HepG2 (cell line): ENCODE results near the gene SLC16A3. TPM values are rescaled to one million over a fixed set of nuclear protein-coding genes. Genes with fewer than 3 reads are reported as not detected.

Experiments
- AGO2 ChIP-seq: fragments of 200-400 bp; formaldehyde crosslinking; optimal IDR thresholded peaks from 2 replicates; pipeline ENCODE3; 2017; ENCODE audit warnings: mild to moderate bottlenecking, low read depth, low read length, moderate library complexity
- DPF2 ChIP-seq: sonication (generic); formaldehyde crosslinking; IDR thresholded peaks from 2 replicates; pipeline ENCODE4 v1.4.0; 2020; ENCODE audit warnings: mild to moderate bottlenecking, low read depth, missing genetic modification reagents, borderline replicate concordance
- E2F5 ChIP-seq: sonication (generic); formaldehyde crosslinking; conservative IDR thresholded peaks from 2 replicates; pipeline ENCODE4 v1.4.0; 2020; ENCODE audit warnings: missing genetic modification reagents
- EHMT2 ChIP-seq: fragments of 200-600 bp; sonication (generic); IDR thresholded peaks from 2 replicates; pipeline ENCODE4 v1.7.0; 2017; ENCODE audit warnings: antibody characterized with exemption, low read depth, low read length, borderline replicate concordance
- ELF4 ChIP-seq: sonication (generic); formaldehyde crosslinking; IDR thresholded peaks from 2 replicates; pipeline ENCODE4 v1.5.0; 2020; ENCODE audit warnings: missing genetic modification reagents, mild to moderate bottlenecking, moderate library complexity, borderline replicate concordance
- GMEB2 ChIP-seq: IDR thresholded peaks from 2 replicates; pipeline ENCODE4 v1.6.1; 2016; ENCODE audit warnings: missing biosample characterization, missing genetic modification reagents, low read depth
- GPBP1L1 ChIP-seq: sonication (generic); formaldehyde crosslinking; IDR thresholded peaks from 2 replicates; pipeline ENCODE4 v1.5.0; 2020; ENCODE audit warnings: mild to moderate bottlenecking, missing genetic modification reagents
- KAT2B ChIP-seq: fragments of 150-350 bp; IDR thresholded peaks from 2 replicates; pipeline ENCODE4 v1.6.1; 2014; ENCODE audit warnings: low read depth, low read length, borderline replicate concordance
- KDM6A ChIP-seq: IDR thresholded peaks from 2 replicates; pipeline ENCODE4 v1.6.1; 2016; ENCODE audit warnings: low read depth
- MAF1 ChIP-seq: sonication (generic); formaldehyde crosslinking; IDR thresholded peaks from 2 replicates; pipeline ENCODE4 v1.5.0; 2020; ENCODE audit warnings: missing genetic modification reagents, borderline replicate concordance
- MAZ ChIP-seq, 2 experiments: sonication (generic) in 1 of 2; formaldehyde crosslinking in 1 of 2; IDR thresholded peaks; 2 replicates each; pipeline versions ENCODE4 v1.5.0 to v1.6.1; 2012 to 2020; ENCODE audit warnings: low read depth in 2 of 2, mild to moderate bottlenecking in 2 of 2, borderline replicate concordance in 1 of 2, improper control_type of control experiment in 1 of 2, low read length in 1 of 2, missing genetic modification reagents in 1 of 2, moderate library complexity in 1 of 2
- MEIS2 ChIP-seq: sonication (generic); formaldehyde crosslinking; IDR thresholded peaks from 2 replicates; pipeline ENCODE4 v1.9.0; 2021; ENCODE audit warnings: mild to moderate bottlenecking, missing genetic modification reagents
- PPARG ChIP-seq: conservative IDR thresholded peaks from 2 replicates; pipeline ENCODE4 v1.6.1; 2016; ENCODE audit warnings: missing biosample characterization, missing genetic modification reagents
- SSRP1 ChIP-seq: IDR thresholded peaks from 2 replicates; pipeline ENCODE4 v1.6.1; 2016; ENCODE audit warnings: control low read depth
- TBP ChIP-seq: sonication (generic); formaldehyde crosslinking; IDR thresholded peaks from 2 replicates; pipeline ENCODE4 v1.5.0; 2020; ENCODE audit warnings: missing genetic modification reagents
- ZNF513 ChIP-seq: sonication (generic); formaldehyde crosslinking; conservative IDR thresholded peaks from 2 replicates; pipeline ENCODE4 v1.5.0; 2020; ENCODE audit warnings: missing genetic modification reagents
- polyA plus RNA-seq, 8 experiments: library from polyadenylated mRNA; depleted of rRNA in 3 of 8; stranded (reverse) in 7 of 8; unstranded in 1 of 8; fragments of >200 nt; fragmentation: Illumina TruSeq in 4 of 8; extraction: Trizol in 4 of 8; gene quantifications; 2 replicates each; pipeline versions ENCODE4 v1.2.1 to v1.2.3, GENCODE V29; 2011 to 2016; ENCODE audit warnings: low read depth in 4 of 8, missing spikeins in 1 of 8, mixed read lengths in 1 of 8; ENCODE audit not compliant: insufficient read depth in 1 of 8
- total RNA-seq, 5 experiments: library from RNA; depleted of rRNA; stranded (reverse); fragments of >200 nt; fragmentation: Illumina TruSeq; extraction: Trizol; gene quantifications; 2 replicates each; pipeline ENCODE4 v1.2.3, GENCODE V29; 2016; ENCODE audit warnings: low read depth in 1 of 5
- TF ChIP-seq, protein P1 (sequence below): sonication (generic); formaldehyde crosslinking; IDR thresholded peaks from 2 replicates; pipeline ENCODE4 v1.4.0; 2020; ENCODE audit warnings: missing genetic modification reagents

SLC16A3 gene
- total and polyA plus RNA-seq, 2 of the 13 experiments (the other 11 are each of a cell fraction or from before 2014, with no cell fraction given): 242 to 349 TPM

- TF ChIP-seq MAZ (IDR thresholded peaks at IDR 0.05; ENCODE audit: borderline replicate concordance, low read depth, low read length): no peak; the same call in 1 of the 2 replicates
- TF ChIP-seq MAZ (CRISPR knock-in tag; IDR thresholded peaks at IDR 0.05; ENCODE audit: low read depth): peak; percentile 94; the same call in 1 of the 2 replicates
- no peak for TF ChIP-seq ELF4 (CRISPR knock-in tag)
- TF ChIP-seq KDM6A (CRISPR knock-in tag): no peak
- no peak for TF ChIP-seq SSRP1 (CRISPR knock-in tag)
- peak; percentile 80; the same call in 1 of the 2 replicates for TF ChIP-seq MEIS2 (CRISPR knock-in tag)
- TF ChIP-seq DPF2 (CRISPR knock-in tag): peak; percentile 71
- TF ChIP-seq, protein P1, sequence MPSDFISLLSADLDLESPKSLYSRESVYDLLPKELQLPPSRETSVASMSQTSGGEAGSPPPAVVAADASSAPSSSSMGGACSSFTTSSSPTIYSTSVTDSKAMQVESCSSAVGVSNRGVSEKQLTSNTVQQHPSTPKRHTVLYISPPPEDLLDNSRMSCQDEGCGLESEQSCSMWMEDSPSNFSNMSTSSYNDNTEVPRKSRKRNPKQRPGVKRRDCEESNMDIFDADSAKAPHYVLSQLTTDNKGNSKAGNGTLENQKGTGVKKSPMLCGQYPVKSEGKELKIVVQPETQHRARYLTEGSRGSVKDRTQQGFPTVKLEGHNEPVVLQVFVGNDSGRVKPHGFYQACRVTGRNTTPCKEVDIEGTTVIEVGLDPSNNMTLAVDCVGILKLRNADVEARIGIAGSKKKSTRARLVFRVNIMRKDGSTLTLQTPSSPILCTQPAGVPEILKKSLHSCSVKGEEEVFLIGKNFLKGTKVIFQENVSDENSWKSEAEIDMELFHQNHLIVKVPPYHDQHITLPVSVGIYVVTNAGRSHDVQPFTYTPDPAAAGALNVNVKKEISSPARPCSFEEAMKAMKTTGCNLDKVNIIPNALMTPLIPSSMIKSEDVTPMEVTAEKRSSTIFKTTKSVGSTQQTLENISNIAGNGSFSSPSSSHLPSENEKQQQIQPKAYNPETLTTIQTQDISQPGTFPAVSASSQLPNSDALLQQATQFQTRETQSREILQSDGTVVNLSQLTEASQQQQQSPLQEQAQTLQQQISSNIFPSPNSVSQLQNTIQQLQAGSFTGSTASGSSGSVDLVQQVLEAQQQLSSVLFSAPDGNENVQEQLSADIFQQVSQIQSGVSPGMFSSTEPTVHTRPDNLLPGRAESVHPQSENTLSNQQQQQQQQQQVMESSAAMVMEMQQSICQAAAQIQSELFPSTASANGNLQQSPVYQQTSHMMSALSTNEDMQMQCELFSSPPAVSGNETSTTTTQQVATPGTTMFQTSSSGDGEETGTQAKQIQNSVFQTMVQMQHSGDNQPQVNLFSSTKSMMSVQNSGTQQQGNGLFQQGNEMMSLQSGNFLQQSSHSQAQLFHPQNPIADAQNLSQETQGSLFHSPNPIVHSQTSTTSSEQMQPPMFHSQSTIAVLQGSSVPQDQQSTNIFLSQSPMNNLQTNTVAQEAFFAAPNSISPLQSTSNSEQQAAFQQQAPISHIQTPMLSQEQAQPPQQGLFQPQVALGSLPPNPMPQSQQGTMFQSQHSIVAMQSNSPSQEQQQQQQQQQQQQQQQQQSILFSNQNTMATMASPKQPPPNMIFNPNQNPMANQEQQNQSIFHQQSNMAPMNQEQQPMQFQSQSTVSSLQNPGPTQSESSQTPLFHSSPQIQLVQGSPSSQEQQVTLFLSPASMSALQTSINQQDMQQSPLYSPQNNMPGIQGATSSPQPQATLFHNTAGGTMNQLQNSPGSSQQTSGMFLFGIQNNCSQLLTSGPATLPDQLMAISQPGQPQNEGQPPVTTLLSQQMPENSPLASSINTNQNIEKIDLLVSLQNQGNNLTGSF (CRISPR knock-in tag): no peak
- peak; percentile 62 for TF ChIP-seq PPARG (CRISPR knock-in tag)
- TF ChIP-seq MAF1: 0 out of 2 replicates have a peak, but pooled peaks have one; percentile 86
- TF ChIP-seq EHMT2: no peak
- no peak for TF ChIP-seq KAT2B
- no peak; the same call in 1 of the 2 replicates for TF ChIP-seq ZNF513 (CRISPR knock-in tag)
- no peak for TF ChIP-seq E2F5
- TF ChIP-seq GPBP1L1 (CRISPR knock-in tag): no peak
- TF ChIP-seq AGO2: peak; percentile 96
- TF ChIP-seq GMEB2 (CRISPR knock-in tag): no peak; the same call in 1 of the 2 replicates
- no peak for TF ChIP-seq TBP (CRISPR knock-in tag)
Measured at GRCh38 chr17:82231562-82232321, 2.9 kb downstream of the SLC16A3 start (continued).
